ENCODE data around the gene CD3G. TPM values are rescaled to one million over a fixed set of nuclear protein-coding genes. Genes with fewer than 3 reads are reported as not detected.

Gene CD3G
- total and polyA plus RNA-seq, 9 donors = 0.15 to 1.4 (median 0.40) TPM; not detected in 1

GRCh38 chr11:118373871-118374270, 29.7 kb downstream of the CD3G start:
- WGBS, 3 donors = 90 to 92% (median 91%) methylated on average over 5 of the region's 5 CpGs
- H3K4me1 ChIP-seq (ENCODE audit: insufficient read depth) = no peaks in the 10 kb centered on the region
- no peaks in the 10 kb centered on the region for H3K27me3 ChIP-seq
- intact Hi-C loops (cut with DNase I) = no loop called here
- no peak overlapping the region for H3K4me3 ChIP-seq
- H3K9me3 ChIP-seq = no peaks in the 10 kb centered on the region
- H3K36me3 ChIP-seq = no peaks in the 10 kb centered on the region
- TF ChIP-seq EP300 (IDR thresholded peaks at IDR 0.05) (no peak), POLR2A (IDR thresholded peaks at IDR 0.05) (no peak), CTCF (IDR thresholded peaks at IDR 0.05) (no peak)
- no peak for DNase-seq
- no peak overlapping the region for H3K27ac ChIP-seq

GRCh38 chr11:118374729-118375128, 30.6 kb downstream of the CD3G start:
- H3K27ac ChIP-seq = no peak overlapping the region
- H3K36me3 ChIP-seq = no peaks in the 10 kb centered on the region
- no peaks in the 10 kb centered on the region for H3K4me1 ChIP-seq (ENCODE audit: insufficient read depth)
- WGBS, 3 donors = 61 to 71% (median 64%) methylated on average over 3 of the region's 3 CpGs
- DNase-seq = no peak
- no peaks in the 10 kb centered on the region for H3K9me3 ChIP-seq
- no peak overlapping the region for H3K4me3 ChIP-seq
- no peaks in the 10 kb centered on the region for H3K27me3 ChIP-seq
- TF ChIP-seq CTCF (IDR thresholded peaks at IDR 0.05) = no peak
- no peak for TF ChIP-seq EP300 (IDR thresholded peaks at IDR 0.05)
- no peak for TF ChIP-seq POLR2A (IDR thresholded peaks at IDR 0.05)
- intact Hi-C loops (cut with DNase I) = no loop called here

- Histone ChIP-seq H3K9me3 (no peaks in the 10 kb centered on the region), H3K4me3 (no peak overlapping the region), H3K27me3 (no peaks in the 10 kb centered on the region), H3K4me1 (ENCODE audit: insufficient read depth) (no peaks in the 10 kb centered on the region), H3K27ac (no peak overlapping the region), H3K36me3 (no peaks in the 10 kb centered on the region)
- intact Hi-C loops (cut with DNase I) = no loop called here
- no peak for DNase-seq
- TF ChIP-seq EP300 (IDR thresholded peaks at IDR 0.05) (no peak), CTCF (IDR thresholded peaks at IDR 0.05) (no peak), POLR2A (IDR thresholded peaks at IDR 0.05) (no peak)
Measured at GRCh38 chr11:118375978-118376377, 31.8 kb downstream of the CD3G start.

- TF ChIP-seq POLR2A (IDR thresholded peaks at IDR 0.05) (no peak), CTCF (IDR thresholded peaks at IDR 0.05) (no peak), EP300 (IDR thresholded peaks at IDR 0.05) (no peak)
- Histone ChIP-seq H3K36me3 (no peaks in the 10 kb centered on the region), H3K27ac (no peak overlapping the region), H3K4me1 (ENCODE audit: insufficient read depth) (no peaks in the 10 kb centered on the region), H3K9me3 (no peaks in the 10 kb centered on the region), H3K27me3 (no peaks in the 10 kb centered on the region), H3K4me3 (no peak overlapping the region)
- DNase-seq = no peak
- 92 to 93% (median 92%) methylated on average over 4 of the region's 4 CpGs for WGBS, 3 donors
- intact Hi-C loops (cut with DNase I) = no loop called here
Measured at GRCh38 chr11:118379497-118379896, 35.4 kb downstream of the CD3G start.

- DNase-seq = no peak
- no peak for TF ChIP-seq EP300 (IDR thresholded peaks at IDR 0.05)
- no peak for TF ChIP-seq POLR2A (IDR thresholded peaks at IDR 0.05)
- TF ChIP-seq CTCF (IDR thresholded peaks at IDR 0.05) = no peak
- H3K9me3 ChIP-seq = no peaks in the 10 kb centered on the region
- no peak overlapping the region for H3K27ac ChIP-seq
- no peak overlapping the region for H3K4me3 ChIP-seq
- intact Hi-C loops (cut with DNase I) = no loop called here
- H3K36me3 ChIP-seq = no peaks in the 10 kb centered on the region
- H3K27me3 ChIP-seq = no peaks in the 10 kb centered on the region
- no peaks in the 10 kb centered on the region for H3K4me1 ChIP-seq (ENCODE audit: insufficient read depth)
Measured at GRCh38 chr11:118380571-118380970, 36.4 kb downstream of the CD3G start.

Measured in ovary (tissue), 9 donors.